Smooth muscle cell (in vitro differentiated cells): ENCODE data around the gene NPR2. TPM values are rescaled to one million over a fixed set of nuclear protein-coding genes. Genes with fewer than 3 reads are reported as not detected.

Experiments
- DNase-seq: peaks from one replicate; lab custom pipeline; 2025; ENCODE audit not compliant: unreplicated experiment; lab: John Stamatoyannopoulos, UW
- H2AFZ ChIP-seq: fragments of 200-600 bp; sonication (generic); 2 replicates; pipeline ENCODE4 v1.6.0; 2016; ENCODE audit warnings: antibody characterized with exemption, low read depth, mild to moderate bottlenecking
- H3F3A ChIP-seq: fragments of 200-600 bp; sonication (generic); 2 replicates; pipeline ENCODE4 v1.6.0; 2017; ENCODE audit warnings: antibody characterized with exemption, low read depth
- H3K27ac ChIP-seq: fragments of 200-600 bp; sonication (generic); 2 replicates; pipeline ENCODE4 v1.5.1; 2016; ENCODE audit warnings: low read depth, mild to moderate bottlenecking
- H3K27me3 ChIP-seq: fragments of 200-600 bp; sonication (generic); 2 replicates; pipeline ENCODE4 v1.6.1; 2016; ENCODE audit warnings: low read depth, mild to moderate bottlenecking
- H3K36me3 ChIP-seq: fragments of 200-600 bp; sonication (generic); 2 replicates; pipeline ENCODE4 v1.5.1; 2016; ENCODE audit warnings: low read depth
- H3K4me1 ChIP-seq: fragments of 200-600 bp; sonication (generic); 2 replicates; pipeline ENCODE4 v1.5.1; 2016; ENCODE audit warnings: low read depth
- H3K4me2 ChIP-seq: fragments of 200-600 bp; sonication (generic); 2 replicates; pipeline ENCODE4 v1.6.0; 2016; ENCODE audit warnings: mild to moderate bottlenecking
- H3K4me3 ChIP-seq: fragments of 200-600 bp; sonication (generic); 2 replicates; pipeline ENCODE4 v1.5.1; 2016; ENCODE audit warnings: mild to moderate bottlenecking
- H3K79me2 ChIP-seq: fragments of 200-600 bp; sonication (generic); 2 replicates; pipeline ENCODE4 v1.6.0; 2016; ENCODE audit warnings: low read depth, mild to moderate bottlenecking
- H3K9ac ChIP-seq: fragments of 200-600 bp; sonication (generic); 2 replicates; pipeline ENCODE4 v1.6.0; 2016; ENCODE audit warnings: low read depth
- H3K9me3 ChIP-seq: fragments of 200-600 bp; sonication (generic); replicated peaks from 2 replicates; pipeline ENCODE4 v1.5.1; 2016; ENCODE audit warnings: low read depth
- H4K20me1 ChIP-seq: fragments of 200-600 bp; sonication (generic); 2 replicates; pipeline ENCODE4 v1.6.0; 2016; ENCODE audit warnings: low read depth
- WGBS: methylation state at CpG from one replicate; pipeline ENCODE4 v1.1.7; 2016; ENCODE audit warnings: low lambda C conversion rate; 5-methylcytosine and 5-hydroxymethylcytosine counted together
- polyA plus RNA-seq: library from polyadenylated mRNA; unstranded; fragments of >200 nt; fragmentation: Nextera tagmentation; extraction: Ambion mirVana; gene quantifications from 2 replicates; pipeline ENCODE4 v1.2.1, GENCODE V29; 2016
- total RNA-seq: library from RNA; depleted of rRNA; stranded (reverse); fragments of >200 nt; gene quantifications from 2 replicates; pipeline ENCODE4 v1.2.3, GENCODE V29; 2014
- TF ChIP-seq, protein P1 (sequence below): fragments of 200-600 bp; sonication (generic); IDR thresholded peaks from 2 replicates; pipeline ENCODE4 v1.5.1; 2017; ENCODE audit warnings: borderline replicate concordance, mild to moderate bottlenecking, antibody characterized with exemption; ENCODE audit not compliant: insufficient read depth, poor library complexity, severe bottlenecking

Gene NPR2
- total and polyA plus RNA-seq, 2 experiments from 2014 or later, result 16.4 to 19.4 TPM

DNA sequence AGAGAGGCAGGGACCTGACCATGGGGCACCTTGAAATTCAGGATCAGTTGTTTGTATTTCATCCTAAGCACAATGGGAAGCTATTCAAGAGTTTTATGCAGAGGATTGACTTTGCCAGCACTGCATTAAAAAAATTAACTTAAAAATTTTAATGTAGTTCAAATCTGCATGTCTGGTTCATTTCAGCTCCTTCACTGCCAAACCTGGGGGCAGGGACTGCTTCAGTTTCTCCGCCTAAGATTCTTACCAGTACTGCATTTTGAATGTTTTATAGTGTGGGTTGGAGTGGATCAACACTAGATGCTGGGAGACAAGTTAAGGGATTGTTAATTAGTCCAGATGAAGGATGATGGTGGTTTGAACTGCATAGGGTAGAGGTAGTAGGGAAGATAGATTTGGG, 21.6 kb upstream of the NPR2 start:
- Histone ChIP-seq H3K4me1 (peaks cover under 1% of the 10 kb centered on the region), H2AFZ (no peak overlapping the region), H3K79me2 (no peaks in the 10 kb centered on the region), H3K9ac (no peak overlapping the region), H3K9me3 (no peaks in the 10 kb centered on the region), H3K27ac (no peak overlapping the region), H4K20me1 (no peaks in the 10 kb centered on the region), H3K36me3 (no peaks in the 10 kb centered on the region), H3F3A (no peaks in the 10 kb centered on the region), H3K27me3 (no peaks in the 10 kb centered on the region), H3K4me2 (no peak overlapping the region), H3K4me3 (no peak overlapping the region)
- WGBS, result 78% methylated on average over 1 of the region's 1 CpG
- no peak for DNase-seq
- TF ChIP-seq, protein P1, sequence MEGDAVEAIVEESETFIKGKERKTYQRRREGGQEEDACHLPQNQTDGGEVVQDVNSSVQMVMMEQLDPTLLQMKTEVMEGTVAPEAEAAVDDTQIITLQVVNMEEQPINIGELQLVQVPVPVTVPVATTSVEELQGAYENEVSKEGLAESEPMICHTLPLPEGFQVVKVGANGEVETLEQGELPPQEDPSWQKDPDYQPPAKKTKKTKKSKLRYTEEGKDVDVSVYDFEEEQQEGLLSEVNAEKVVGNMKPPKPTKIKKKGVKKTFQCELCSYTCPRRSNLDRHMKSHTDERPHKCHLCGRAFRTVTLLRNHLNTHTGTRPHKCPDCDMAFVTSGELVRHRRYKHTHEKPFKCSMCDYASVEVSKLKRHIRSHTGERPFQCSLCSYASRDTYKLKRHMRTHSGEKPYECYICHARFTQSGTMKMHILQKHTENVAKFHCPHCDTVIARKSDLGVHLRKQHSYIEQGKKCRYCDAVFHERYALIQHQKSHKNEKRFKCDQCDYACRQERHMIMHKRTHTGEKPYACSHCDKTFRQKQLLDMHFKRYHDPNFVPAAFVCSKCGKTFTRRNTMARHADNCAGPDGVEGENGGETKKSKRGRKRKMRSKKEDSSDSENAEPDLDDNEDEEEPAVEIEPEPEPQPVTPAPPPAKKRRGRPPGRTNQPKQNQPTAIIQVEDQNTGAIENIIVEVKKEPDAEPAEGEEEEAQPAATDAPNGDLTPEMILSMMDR, result no peak

DNA sequence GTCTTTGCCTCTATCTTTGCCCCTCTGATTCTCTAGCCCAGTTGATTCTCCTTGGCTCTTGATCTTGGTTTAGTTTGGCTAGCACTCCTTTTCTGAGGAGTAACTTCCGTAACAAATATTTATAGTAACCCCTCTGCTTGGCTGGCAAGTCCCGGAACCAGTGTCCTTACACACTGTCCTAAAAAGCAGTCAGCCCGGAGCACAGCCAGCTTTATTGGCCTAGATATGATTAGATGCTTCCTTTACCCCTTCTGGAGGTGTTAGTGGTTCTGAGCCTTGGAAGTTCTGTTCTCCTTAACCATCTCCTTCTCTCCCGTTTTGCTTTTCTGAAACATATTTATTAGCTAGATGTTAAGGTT, 20.3 kb upstream of the NPR2 start:
- Histone ChIP-seq H3K4me1 (peaks cover 11% of the 10 kb centered on the region), H4K20me1 (no peaks in the 10 kb centered on the region), H3K4me2 (no peak overlapping the region), H3K4me3 (no peak overlapping the region), H3K36me3 (no peaks in the 10 kb centered on the region), H3K9me3 (no peaks in the 10 kb centered on the region), H3K27ac (no peak overlapping the region), H3K79me2 (no peaks in the 10 kb centered on the region), H3K27me3 (no peaks in the 10 kb centered on the region), H3F3A (no peaks in the 10 kb centered on the region), H3K9ac (no peak overlapping the region), H2AFZ (no peak overlapping the region)
- no peak for DNase-seq
- WGBS, result 67% methylated on average over 4 of the region's 4 CpGs
- TF ChIP-seq, protein P1, result no peak

DNA sequence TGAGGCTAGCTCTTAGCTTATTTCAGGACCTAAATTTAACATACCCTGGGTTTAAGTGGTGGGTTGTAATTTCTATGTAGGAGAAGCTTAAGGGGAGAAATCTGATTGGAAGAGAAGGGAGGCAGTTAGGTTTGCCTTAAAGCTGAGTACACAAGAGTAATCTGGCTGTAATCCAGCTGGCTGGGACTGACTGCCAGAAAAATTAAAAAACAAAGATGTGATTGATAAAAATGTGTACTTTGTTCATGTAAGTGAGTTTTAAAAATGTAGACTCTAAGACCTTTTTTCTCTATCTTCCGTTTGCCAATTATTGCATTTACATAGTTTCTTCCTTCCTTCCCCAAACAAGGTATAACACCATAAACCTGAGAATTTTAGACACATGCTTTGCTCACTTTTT, 19.9 kb upstream of the NPR2 start:
- H3K79me2 ChIP-seq, result no peaks in the 10 kb centered on the region
- H2AFZ ChIP-seq, result no peak overlapping the region
- H3F3A ChIP-seq, result no peaks in the 10 kb centered on the region
- no peaks in the 10 kb centered on the region for H3K27me3 ChIP-seq
- no peak overlapping the region for H3K9ac ChIP-seq
- peaks cover 12% of the 10 kb centered on the region for H3K4me1 ChIP-seq
- DNase-seq, result no peak
- no peak overlapping the region for H3K27ac ChIP-seq
- WGBS, result 93% methylated on average over 1 of the region's 1 CpG
- TF ChIP-seq, protein P1, result no peak
- H4K20me1 ChIP-seq, result no peaks in the 10 kb centered on the region
- no peak overlapping the region for H3K4me3 ChIP-seq
- no peak overlapping the region for H3K4me2 ChIP-seq
- no peaks in the 10 kb centered on the region for H3K36me3 ChIP-seq
- H3K9me3 ChIP-seq, result no peaks in the 10 kb centered on the region

DNA sequence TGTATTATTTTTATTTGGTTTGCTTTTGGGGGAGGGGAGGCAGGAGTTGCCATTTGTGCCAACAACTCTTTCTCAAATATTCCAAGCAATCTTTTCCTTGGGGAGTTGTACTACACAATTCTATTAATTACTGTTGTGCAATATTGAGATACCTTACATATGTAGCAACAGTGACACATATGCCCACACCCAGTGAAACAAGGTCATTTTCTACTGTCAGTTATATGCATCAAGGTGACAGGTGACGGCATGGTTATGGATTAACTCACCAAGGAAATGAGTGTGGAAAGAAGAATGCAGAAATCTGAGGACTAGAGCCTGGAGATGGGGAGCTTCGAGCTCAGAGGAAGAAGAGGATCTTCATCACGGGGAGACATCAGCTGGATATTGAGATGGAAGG, 19.4 kb upstream of the NPR2 start:
- H3K4me3 ChIP-seq, result no peak overlapping the region
- TF ChIP-seq, protein P1, result no peak
- DNase-seq, result no peak
- H3K36me3 ChIP-seq, result no peaks in the 10 kb centered on the region
- 85% methylated on average over 3 of the region's 3 CpGs for WGBS
- H3K4me1 ChIP-seq, result peaks cover 12% of the 10 kb centered on the region
- H2AFZ ChIP-seq, result no peak overlapping the region
- no peaks in the 10 kb centered on the region for H3K9me3 ChIP-seq
- no peaks in the 10 kb centered on the region for H3K79me2 ChIP-seq
- H3K4me2 ChIP-seq, result no peak overlapping the region
- H4K20me1 ChIP-seq, result no peaks in the 10 kb centered on the region
- H3K27me3 ChIP-seq, result no peaks in the 10 kb centered on the region
- no peaks in the 10 kb centered on the region for H3F3A ChIP-seq
- H3K9ac ChIP-seq, result no peak overlapping the region
- H3K27ac ChIP-seq, result no peak overlapping the region
